VCaP (cell line): Measurements from ENCODE around the gene BEND6.

ENCODE experiments used
- H3K27ac ChIP-seq: fragments of 450-650 bp; 2 replicates; pipeline ENCODE4 v1.5.1; 2017
- CTCF ChIP-seq: fragments of 450-650 bp; conservative IDR thresholded peaks from 2 replicates; pipeline ENCODE4 v1.5.1; 2017; ENCODE audit warnings: mild to moderate bottlenecking, moderate library complexity

Gene BEND6

GRCh38 chr6:57019434-57019833, 64.5 kb downstream of the BEND6 start:
- H3K27ac ChIP-seq, result no peak overlapping the region
- no peak for TF ChIP-seq CTCF

GRCh38 chr6:57021086-57021720, 66.3 kb downstream of the BEND6 start:
- no peak overlapping the region for H3K27ac ChIP-seq
- TF ChIP-seq CTCF, result peak; percentile 74

GRCh38 chr6:57024321-57024720, 69.4 kb downstream of the BEND6 start:
- no peak overlapping the region for H3K27ac ChIP-seq
- TF ChIP-seq CTCF, result no peak

- TF ChIP-seq CTCF, result no peak
- H3K27ac ChIP-seq, result no peak overlapping the region
These were observed 69.9 kb downstream of the BEND6 start for GRCh38 chr6:57024775-57025174.

- no peak overlapping the region for H3K27ac ChIP-seq
- no peak for TF ChIP-seq CTCF
These were observed 71.1 kb downstream of the BEND6 start for GRCh38 chr6:57026001-57026400.

GRCh38 chr6:57027301-57027700, 72.4 kb downstream of the BEND6 start:
- no peak for TF ChIP-seq CTCF
- H3K27ac ChIP-seq, result no peak overlapping the region

- no peak for TF ChIP-seq CTCF
- no peak overlapping the region for H3K27ac ChIP-seq
These were observed 74.3 kb downstream of the BEND6 start for GRCh38 chr6:57029213-57029612.
